Stomach (tissue), 9 donors: ENCODE results near the gene C2CD4C. TPM values are rescaled to one million over a fixed set of nuclear protein-coding genes. Genes with fewer than 3 reads are reported as not detected.

Experiments
- DNase-seq, 2 donors: peaks; one replicate each; pipeline versions ENCODE4 v3.0.0 to v3.0.0-alpha.2; 2013 to 2019
- H3K27ac ChIP-seq, 5 donors: fragments of 200-600 bp in 4 of 5; sonication (generic) in 4 of 5; one replicate each; pipeline ENCODE4 v1.5.1; 2013 to 2019; ENCODE audit warnings: mild to moderate bottlenecking in 1 of 5, moderate library complexity in 1 of 5
- H3K27me3 ChIP-seq, 3 donors: fragments of 200-600 bp; sonication (generic); one replicate each; pipeline ENCODE4 v1.5.1; 2017 to 2019; ENCODE audit warnings: mixed run types in 1 of 3
- H3K36me3 ChIP-seq, 4 donors: fragments of 200-600 bp; sonication (generic); 1 replicate in 3 of 4; 2 replicates in 1 of 4; pipeline ENCODE4 v1.5.1; 2016 to 2019
- H3K4me1 ChIP-seq, 4 donors: fragments of 200-600 bp; sonication (generic); one replicate each; pipeline ENCODE4 v1.5.1; 2016 to 2019
- H3K4me3 ChIP-seq, 4 donors: fragments of 200-600 bp; sonication (generic) in 3 of 4; one replicate each; pipeline ENCODE4 v1.5.1; 2016 to 2019; ENCODE audit warnings: mild to moderate bottlenecking in 1 of 4
- H3K9me3 ChIP-seq, 4 donors: fragments of 200-600 bp; sonication (generic); one replicate each; pipeline ENCODE4 v1.5.1; 2016 to 2019
- CTCF ChIP-seq, 7 experiments: fragments of 450-650 bp in 4 of 7; fragments of 200-600 bp in 3 of 7; sonication (generic) in 3 of 7; IDR thresholded peaks; one replicate each; pipeline ENCODE4 v1.5.1; 2016 to 2019; ENCODE audit warnings: antibody characterized with exemption in 7 of 7, control low read depth in 2 of 7, mild to moderate bottlenecking in 1 of 7
- EP300 ChIP-seq: sonication (generic); formaldehyde crosslinking; IDR thresholded peaks from one replicate; pipeline ENCODE4 v1.6.1; 2017; ENCODE audit warnings: antibody characterized with exemption
- POLR2A ChIP-seq, 4 donors: fragments of 450-650 bp; IDR thresholded peaks; one replicate each; pipeline ENCODE4 v1.6.1; 2016; ENCODE audit warnings: antibody characterized with exemption in 4 of 4, control low read depth in 2 of 4, mild to moderate bottlenecking in 1 of 4, moderate library complexity in 1 of 4
- POLR2AphosphoS5 ChIP-seq, 3 donors: sonication (generic); formaldehyde crosslinking; IDR thresholded peaks; one replicate each; pipeline ENCODE4 v1.6.1; 2016; ENCODE audit warnings: antibody characterized with exemption in 3 of 3
- WGBS, 5 donors: extraction: QIAGEN DNeasy Blood & Tissue Kit in 3 of 5; methylation state at CpG; one replicate each; pipeline versions ENCODE4 v1.1.5 to v1.1.7; 2013 to 2018; 5-methylcytosine and 5-hydroxymethylcytosine counted together
- intact Hi-C: fragments of 100-400 bp; cut with DNase I; formaldehyde crosslinking; loops from one replicate; pipeline ENCODE4 v1.15.1; 2023; ENCODE audit warnings: low total_unique reads
- polyA plus RNA-seq, 3 donors: library from polyadenylated mRNA; stranded (reverse); fragments of 200-250 nt; gene quantifications; one replicate each; pipeline ENCODE4 v1.2.3, GENCODE V29; 2013
- total RNA-seq, 5 donors: library from RNA; depleted of rRNA; stranded (reverse); fragments of >200 nt; gene quantifications; one replicate each; pipeline versions ENCODE4 v1.1.0 to v1.2.3, GENCODE V29; 2014 to 2016
- donor health status: healthy with polysubstance abuse.
- donor health status: Bipolar disorder and iron deficiency.
- donor health status: healthy.

Gene C2CD4C
- total and polyA plus RNA-seq, 8 donors: 0.31 to 9.3 (median 0.61) TPM; not detected in 3

GRCh38 chr19:447064-447426 lies 38.1 kb upstream of the C2CD4C start:
- H3K4me3 ChIP-seq: no peak overlapping the region
- H3K27me3 ChIP-seq: no peaks in the 10 kb centered on the region
- H3K27ac ChIP-seq: no peak overlapping the region
- H3K9me3 ChIP-seq: peaks cover 0 to 7% (median 0%) of the 10 kb centered on the region in 4 donors
- peaks cover 0 to 16% (median 3%) of the 10 kb centered on the region in 4 donors for H3K4me1 ChIP-seq
- WGBS, 5 donors: 74 to 85% (median 79%) methylated on average over 24 of the region's 24 CpGs
- no peak for TF ChIP-seq POLR2AphosphoS5 (IDR thresholded peaks at IDR 0.05)
- no peak for TF ChIP-seq EP300
- TF ChIP-seq POLR2A (IDR thresholded peaks at IDR 0.05): no peak
- TF ChIP-seq CTCF (IDR thresholded peaks at IDR 0.05): no peak
- no peaks in the 10 kb centered on the region for H3K36me3 ChIP-seq
- no peak for DNase-seq
- intact Hi-C loops: no loop called here

DNA sequence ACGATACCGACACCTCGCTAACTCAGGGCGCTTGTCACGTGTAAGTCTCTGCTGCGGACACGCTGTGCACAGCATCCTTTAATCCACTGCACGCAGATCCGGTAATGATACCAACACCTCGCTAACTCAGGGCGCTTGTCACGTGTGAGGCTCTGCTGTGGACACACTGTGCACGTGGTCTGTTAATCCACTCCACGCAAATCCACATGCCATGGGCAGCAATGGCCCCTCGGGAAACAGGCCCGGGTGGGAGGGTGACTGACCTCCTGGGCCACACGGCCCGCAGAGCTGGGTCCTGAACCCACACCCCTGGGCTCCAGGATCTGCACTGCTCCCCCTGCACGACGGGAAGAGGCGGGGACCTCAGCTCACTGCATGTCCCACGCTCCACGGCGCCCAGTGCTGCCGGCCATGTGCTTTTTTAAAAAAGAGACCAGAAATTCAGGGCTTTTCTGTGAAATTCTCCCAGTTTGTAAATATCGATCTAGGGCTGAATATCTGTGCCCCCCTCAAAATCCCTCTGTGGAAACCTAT lies 35.8 kb upstream of the C2CD4C start:
- TF ChIP-seq EP300 (no peak), POLR2AphosphoS5 (IDR thresholded peaks at IDR 0.05) (no peak), POLR2A (IDR thresholded peaks at IDR 0.05) (no peak), CTCF (IDR thresholded peaks at IDR 0.05) (no peak)
- no peak for DNase-seq
- H3K4me3 ChIP-seq: no peak overlapping the region
- no peaks in the 10 kb centered on the region for H3K9me3 ChIP-seq
- no peak overlapping the region for H3K27ac ChIP-seq
- H3K27me3 ChIP-seq: peaks cover 0 to 4% (median 0%) of the 10 kb centered on the region in 3 donors
- peaks cover 0 to 6% (median 0%) of the 10 kb centered on the region in 4 donors for H3K36me3 ChIP-seq
- intact Hi-C loops: no loop called here
- WGBS, 5 donors: 91 to 97% (median 95%) methylated on average over 23 to 26 of the region's 26 CpGs
- H3K4me1 ChIP-seq: peaks cover 0 to 16% (median 3%) of the 10 kb centered on the region in 4 donors

DNA sequence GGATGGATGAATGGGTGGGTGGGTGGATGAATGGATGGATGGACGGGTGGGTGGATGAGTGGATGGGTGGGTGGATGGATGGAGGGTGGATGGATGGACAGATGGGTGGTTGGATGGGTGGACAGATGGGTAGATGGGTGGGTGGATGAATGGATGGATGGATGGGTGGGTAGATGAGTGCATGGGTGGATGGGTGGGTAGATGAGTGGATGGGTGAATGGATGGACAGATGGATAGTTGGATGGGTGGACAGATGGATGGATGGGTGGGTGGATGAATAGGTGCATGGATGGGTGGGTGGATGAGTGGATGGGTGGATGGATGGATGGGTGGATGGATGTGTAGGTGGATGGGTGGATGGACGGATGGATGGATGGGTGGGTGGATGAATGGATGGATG lies 34.1 kb upstream of the C2CD4C start:
- Histone ChIP-seq H3K4me3 (no peak overlapping the region), H3K9me3 (no peaks in the 10 kb centered on the region), H3K4me1 (peaks cover 0 to 10% (median 2%) of the 10 kb centered on the region in 4 donors), H3K27me3 (peaks cover 0 to 17% (median 0%) of the 10 kb centered on the region in 3 donors), H3K27ac (no peak overlapping the region), H3K36me3 (peaks cover 0 to 6% (median 2%) of the 10 kb centered on the region in 4 donors)
- intact Hi-C loops: no loop called here
- TF ChIP-seq EP300: no peak
- no peak for TF ChIP-seq CTCF (IDR thresholded peaks at IDR 0.05)
- TF ChIP-seq POLR2A (IDR thresholded peaks at IDR 0.05): no peak
- no peak for TF ChIP-seq POLR2AphosphoS5 (IDR thresholded peaks at IDR 0.05)
- WGBS, 5 donors: 85 to 96% (median 93%) methylated on average over 2 of the region's 2 CpGs
- no peak for DNase-seq

DNA sequence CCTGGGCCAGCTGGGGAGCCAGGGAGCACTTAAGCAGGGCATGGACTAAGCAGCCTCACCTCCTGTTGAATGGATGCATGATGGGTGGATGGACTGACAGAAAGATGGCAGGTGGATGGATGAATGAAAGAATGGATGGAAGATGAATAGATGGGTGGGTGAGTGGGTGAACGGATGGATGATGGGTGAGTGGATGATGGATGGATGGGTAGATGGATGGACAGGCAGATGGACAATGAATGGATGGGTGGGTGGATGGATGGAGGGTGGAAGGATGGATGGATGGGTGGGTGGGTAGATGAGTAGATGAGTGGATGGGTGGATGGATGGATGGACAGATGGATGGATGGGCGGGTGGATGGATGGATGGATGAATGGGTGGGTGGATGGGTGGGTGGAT lies 33.1 kb upstream of the C2CD4C start:
- H3K9me3 ChIP-seq: no peaks in the 10 kb centered on the region
- H3K4me3 ChIP-seq: no peak overlapping the region

More for the DNA sequence above, 33.1 kb upstream of the C2CD4C start:
- TF ChIP-seq POLR2A (IDR thresholded peaks at IDR 0.05): no peak
- no peak for TF ChIP-seq CTCF (IDR thresholded peaks at IDR 0.05)
- no peak for TF ChIP-seq EP300
- TF ChIP-seq POLR2AphosphoS5 (IDR thresholded peaks at IDR 0.05): no peak
- DNase-seq: no peak
- Histone ChIP-seq H3K4me1 (peaks cover 0 to 1% (median 0%) of the 10 kb centered on the region in 4 donors), H3K27ac (no peak overlapping the region), H3K36me3 (peaks cover 0 to 6% (median 2%) of the 10 kb centered on the region in 4 donors), H3K27me3 (peaks cover 0 to 17% (median 0%) of the 10 kb centered on the region in 3 donors)
- 88 to 97% (median 92%) methylated on average over 2 of the region's 2 CpGs for WGBS, 5 donors
- intact Hi-C loops: no loop called here
